Neuronal stem cell (in vitro differentiated cells): Measurements from ENCODE around the gene TMEM87B.

Source experiments
- DNase-seq: peaks from one replicate; pipeline ENCODE4 v3.0.0-alpha.2; 2013; ENCODE audit warnings: low spot score
- H2AFZ ChIP-seq: one replicate; pipeline ENCODE4 v1.6.1; 2013; ENCODE audit warnings: mild to moderate bottlenecking, low read length, inconsistent platforms
- H2AK5ac ChIP-seq: 2 replicates; pipeline ENCODE4 v1.6.1; 2013; ENCODE audit warnings: low read depth, mild to moderate bottlenecking, inconsistent platforms, low read length, moderate library complexity, mixed read lengths
- H2BK120ac ChIP-seq: 2 replicates; pipeline ENCODE4 v1.6.1; 2013; ENCODE audit warnings: low read depth, mild to moderate bottlenecking, inconsistent platforms, low read length, moderate library complexity, mixed read lengths
- H2BK12ac ChIP-seq: one replicate; pipeline ENCODE4 v1.6.1; 2013; ENCODE audit warnings: low read length, inconsistent platforms
- H2BK15ac ChIP-seq: 2 replicates; pipeline ENCODE4 v1.6.1; 2013; ENCODE audit warnings: mild to moderate bottlenecking, low read length, inconsistent platforms, mixed read lengths
- H2BK5ac ChIP-seq: one replicate; pipeline ENCODE4 v1.6.1; 2013; ENCODE audit warnings: inconsistent platforms, mild to moderate bottlenecking, low read length, moderate library complexity
- H3K14ac ChIP-seq: one replicate; pipeline ENCODE4 v1.6.1; 2013; ENCODE audit warnings: low read length, inconsistent platforms
- H3K18ac ChIP-seq: 2 replicates; pipeline ENCODE4 v1.6.1; 2013; ENCODE audit warnings: low read length, inconsistent platforms
- H3K23ac ChIP-seq: 2 replicates; pipeline ENCODE4 v1.6.1; 2013; ENCODE audit warnings: low read depth, mild to moderate bottlenecking, mixed read lengths, low read length, inconsistent platforms; ENCODE audit not compliant: poor library complexity
- H3K27ac ChIP-seq: replicated peaks from 3 replicates; pipeline ENCODE4 v1.5.1; 2013; ENCODE audit warnings: low read length, inconsistent platforms
- H3K27me3 ChIP-seq, 3 experiments: 2 replicates each; pipeline ENCODE4 v1.6.1; 2013; ENCODE audit warnings: low read length in 3 of 3, mild to moderate bottlenecking in 2 of 3, inconsistent platforms in 1 of 3, low read depth in 1 of 3, mixed read lengths in 1 of 3, moderate library complexity in 1 of 3; ENCODE audit not compliant: control insufficient read depth in 3 of 3, insufficient read depth in 3 of 3
- H3K36me3 ChIP-seq, 2 donors: replicated peaks in 1 of 2; 2 replicates each; pipeline ENCODE4 v1.6.1; 2013; ENCODE audit warnings: low read length in 2 of 2; ENCODE audit not compliant: control insufficient read depth in 2 of 2, insufficient read depth in 2 of 2
- H3K4ac ChIP-seq: 2 replicates; pipeline ENCODE4 v1.6.1; 2013; ENCODE audit warnings: inconsistent platforms, mild to moderate bottlenecking, low read length, moderate library complexity
- H3K4me1 ChIP-seq, 2 donors: 1 replicate in 1 of 2; 2 replicates in 1 of 2; pipeline ENCODE4 v1.6.1; 2013; ENCODE audit warnings: low read length in 2 of 2, low read depth in 1 of 2; ENCODE audit not compliant: control insufficient read depth in 2 of 2, insufficient read depth in 1 of 2
- H3K4me2 ChIP-seq: one replicate; pipeline ENCODE4 v1.6.1; 2013; ENCODE audit warnings: mild to moderate bottlenecking, low read length, inconsistent platforms; ENCODE audit not compliant: insufficient read depth, poor library complexity, severe bottlenecking
- H3K4me3 ChIP-seq, 2 donors: 2 replicates each; pipeline ENCODE4 v1.5.1; 2013; ENCODE audit warnings: low read length in 2 of 2, mild to moderate bottlenecking in 2 of 2, inconsistent platforms in 1 of 2, moderate library complexity in 1 of 2
- H3K79me1 ChIP-seq: one replicate; pipeline ENCODE4 v1.6.1; 2013; ENCODE audit warnings: low read depth, mild to moderate bottlenecking, inconsistent platforms, low read length, moderate library complexity
- H3K9ac ChIP-seq: one replicate; pipeline ENCODE4 v1.6.1; 2013; ENCODE audit warnings: mild to moderate bottlenecking, low read depth, low read length, inconsistent platforms; ENCODE audit not compliant: poor library complexity
- H3K9me3 ChIP-seq, 2 donors: replicated peaks in 1 of 2; 2 replicates each; pipeline versions ENCODE3 to v1.6.1; 2013; ENCODE audit warnings: low read length in 2 of 2, mild to moderate bottlenecking in 2 of 2, inconsistent platforms in 1 of 2, low read depth in 1 of 2, mixed read lengths in 1 of 2, moderate library complexity in 1 of 2; ENCODE audit not compliant: control insufficient read depth in 2 of 2, insufficient read depth in 1 of 2
- H4K8ac ChIP-seq: one replicate; pipeline ENCODE4 v1.6.1; 2013; ENCODE audit warnings: low read depth, mild to moderate bottlenecking, inconsistent platforms, low read length, moderate library complexity
- H4K91ac ChIP-seq: one replicate; pipeline ENCODE4 v1.6.1; 2013; ENCODE audit warnings: low read length, low read depth, mild to moderate bottlenecking, inconsistent platforms; ENCODE audit not compliant: poor library complexity
- WGBS, 2 donors: extraction: QIAGEN DNeasy Blood & Tissue Kit; methylation state at CpG; one replicate each; pipeline ENCODE4 v1.1.7; 2013; ENCODE audit warnings: missing lambda C conversion rate in 2 of 2, mixed read lengths in 1 of 2; ENCODE audit not compliant: insufficient read length in 2 of 2, insufficient replicate concordance in 1 of 2; ENCODE audit errors: extremely low coverage in 2 of 2; 5-methylcytosine and 5-hydroxymethylcytosine counted together

Gene TMEM87B

GRCh38 chr2:112019569-112019982 is 35.5 kb upstream of the TMEM87B start:
- no peak overlapping the region for H2BK15ac ChIP-seq
- no peak overlapping the region for H3K9ac ChIP-seq
- H3K9me3 ChIP-seq: no peaks in the 10 kb centered on the region
- H3K4ac ChIP-seq: no peak overlapping the region
- WGBS, 2 donors: no CpG with 5 or more reads among the region's 4 CpGs
- H3K27ac ChIP-seq: no peak overlapping the region
- H3K4me3 ChIP-seq: no peak overlapping the region
- no peak overlapping the region for H3K18ac ChIP-seq
- H3K27me3 ChIP-seq: no peaks in the 10 kb centered on the region
- no peak overlapping the region for H2AK5ac ChIP-seq
- DNase-seq: no peak
- no peak overlapping the region for H2AFZ ChIP-seq
- no peaks in the 10 kb centered on the region for H3K79me1 ChIP-seq
- H4K8ac ChIP-seq: no peak overlapping the region
- H3K4me1 ChIP-seq: peaks cover 0 to 4% of the 10 kb centered on the region in 2 donors
- H3K23ac ChIP-seq: no peak overlapping the region
- no peak overlapping the region for H2BK5ac ChIP-seq
- H4K91ac ChIP-seq: no peak overlapping the region
- H2BK120ac ChIP-seq: no peak overlapping the region
- no peak overlapping the region for H3K14ac ChIP-seq
- no peak overlapping the region for H3K4me2 ChIP-seq
- H3K36me3 ChIP-seq: no peaks in the 10 kb centered on the region
- H2BK12ac ChIP-seq: no peak overlapping the region

GRCh38 chr2:112020561-112020960 is 34.5 kb upstream of the TMEM87B start:
- no peak for DNase-seq
- no peaks in the 10 kb centered on the region for H3K27me3 ChIP-seq
- no peak overlapping the region for H4K8ac ChIP-seq
- H2BK5ac ChIP-seq: no peak overlapping the region
- no peak overlapping the region for H2AFZ ChIP-seq
- H2BK120ac ChIP-seq: no peak overlapping the region
- H2AK5ac ChIP-seq: no peak overlapping the region
- H2BK12ac ChIP-seq: no peak overlapping the region
- H2BK15ac ChIP-seq: no peak overlapping the region
- H3K18ac ChIP-seq: no peak overlapping the region
- no peaks in the 10 kb centered on the region for H3K79me1 ChIP-seq
- H3K36me3 ChIP-seq: peaks cover 0 to 2% of the 10 kb centered on the region in 2 donors
- H3K4me2 ChIP-seq: no peak overlapping the region
- WGBS, 2 donors: no CpG with 5 or more reads among the region's 3 CpGs
- H3K27ac ChIP-seq: no peak overlapping the region
- H3K4me3 ChIP-seq: no peak overlapping the region
- H3K14ac ChIP-seq: no peak overlapping the region
- H3K9ac ChIP-seq: no peak overlapping the region
- no peak overlapping the region for H4K91ac ChIP-seq
- no peaks in the 10 kb centered on the region for H3K9me3 ChIP-seq
- H3K4me1 ChIP-seq: peaks cover 0 to 4% of the 10 kb centered on the region in 2 donors
- H3K23ac ChIP-seq: no peak overlapping the region
- H3K4ac ChIP-seq: no peak overlapping the region

GRCh38 chr2:112021290-112021689 is 33.8 kb upstream of the TMEM87B start:
- Histone ChIP-seq H3K18ac (no peak overlapping the region), H3K27ac (no peak overlapping the region)

GRCh38 chr2:112021781-112022231 is 33.3 kb upstream of the TMEM87B start:
- Histone ChIP-seq H3K4me2 (no peak overlapping the region), H2AFZ (no peak overlapping the region), H2BK120ac (no peak overlapping the region), H2AK5ac (no peak overlapping the region), H3K4ac (no peak overlapping the region), H3K36me3 (peaks cover 0 to 2% of the 10 kb centered on the region in 2 donors), H2BK12ac (no peak overlapping the region), H3K18ac (no peak overlapping the region), H3K14ac (no peak overlapping the region), H3K9me3 (no peaks in the 10 kb centered on the region), H3K27ac (no peak overlapping the region), H4K91ac (no peak overlapping the region), H3K4me1 (peaks cover 0 to 4% of the 10 kb centered on the region in 2 donors), H3K9ac (no peak overlapping the region), H3K27me3 (no peaks in the 10 kb centered on the region), H3K4me3 (no peak overlapping the region), H2BK5ac (no peak overlapping the region), H2BK15ac (no peak overlapping the region), H4K8ac (no peak overlapping the region), H3K79me1 (no peaks in the 10 kb centered on the region), H3K23ac (no peak overlapping the region)
- WGBS, 2 donors: no CpG with 5 or more reads among the region's 8 CpGs
- DNase-seq: no peak

More at GRCh38 chr2:112021290-112021689, 33.8 kb upstream of the TMEM87B start:
- Histone ChIP-seq H3K36me3 (peaks cover 0 to 2% of the 10 kb centered on the region in 2 donors), H3K9me3 (no peaks in the 10 kb centered on the region), H2BK120ac (no peak overlapping the region), H2BK5ac (no peak overlapping the region), H3K14ac (no peak overlapping the region), H3K23ac (no peak overlapping the region), H3K4me1 (peaks cover 0 to 4% of the 10 kb centered on the region in 2 donors), H2AK5ac (no peak overlapping the region), H3K9ac (no peak overlapping the region), H2BK12ac (no peak overlapping the region), H4K8ac (no peak overlapping the region), H3K4me3 (no peak overlapping the region), H2AFZ (no peak overlapping the region), H3K4me2 (no peak overlapping the region), H3K79me1 (no peaks in the 10 kb centered on the region), H4K91ac (no peak overlapping the region), H3K4ac (no peak overlapping the region), H3K27me3 (no peaks in the 10 kb centered on the region), H2BK15ac (no peak overlapping the region)
- WGBS, 2 donors: no CpG with 5 or more reads among the region's 10 CpGs
- no peak for DNase-seq
